SK-N-SH (cell line): ENCODE data around the gene SLC22A5. TPM values are rescaled to one million over a fixed set of nuclear protein-coding genes. Genes with fewer than 3 reads are reported as not detected.

Experiments
- CTCF ChIA-PET: fragments of 300-600, 350-600 bp; formaldehyde crosslinking; extraction: SDS; loops from one replicate; lab custom pipeline; 2021; lab: Yijun Ruan, JAX
- POLR2A ChIA-PET: fragments of 350-600 bp; sonication (Branson Sonifier 250); formaldehyde crosslinking; extraction: SDS; loops from one replicate; lab custom pipeline; 2020; ENCODE audit warnings: antibody characterized with exemption, inconsistent platforms; lab: Yijun Ruan, JAX
- DNase-seq: peaks from one replicate; pipeline ENCODE4 v3.0.0; 2012
- H2AFZ ChIP-seq: fragments of 200-600 bp; sonication (generic); 2 replicates; pipeline ENCODE4 v1.8.1; 2016; ENCODE audit warnings: antibody characterized with exemption, mild to moderate bottlenecking, low read depth
- H3F3A ChIP-seq: fragments of 200-600 bp; sonication (generic); replicated peaks from 2 replicates; pipeline ENCODE3; 2016; ENCODE audit warnings: antibody characterized with exemption, mild to moderate bottlenecking; ENCODE audit not compliant: insufficient read depth
- H3K27ac ChIP-seq, 2 experiments: fragments of 200-500 bp in 1 of 2; fragments of 200-600 bp in 1 of 2; sonication (Bioruptor generic) in 1 of 2; sonication (generic), shearing (Covaris generic) in 1 of 2; 2 replicates each; pipeline versions ENCODE4 v1.5.1 to v1.6.1; 2014 to 2016; ENCODE audit warnings: low read depth in 2 of 2, inconsistent platforms in 1 of 2, low read length in 1 of 2, mild to moderate bottlenecking in 1 of 2, mixed read lengths in 1 of 2
- H3K27me3 ChIP-seq: fragments of 200-600 bp; sonication (generic), shearing (Covaris generic); 2 replicates; pipeline ENCODE4 v1.6.1; 2016; ENCODE audit warnings: mixed run types; ENCODE audit not compliant: insufficient read depth
- H3K36me3 ChIP-seq, 2 experiments: fragments of 200-500 bp in 1 of 2; fragments of 200-600 bp in 1 of 2; sonication (Bioruptor generic) in 1 of 2; sonication (generic) in 1 of 2; replicated peaks in 1 of 2; 2 replicates each; pipeline versions ENCODE3 to v1.5.1; 2014 to 2016; ENCODE audit warnings: low read length in 1 of 2, mild to moderate bottlenecking in 1 of 2; ENCODE audit not compliant: insufficient read depth in 2 of 2, control insufficient read depth in 1 of 2
- H3K4me1 ChIP-seq, 2 experiments: fragments of 200-500 bp in 1 of 2; fragments of 200-600 bp in 1 of 2; sonication (Bioruptor generic) in 1 of 2; sonication (generic), shearing (Covaris generic) in 1 of 2; 2 replicates each; pipeline versions ENCODE4 v1.5.1 to v1.6.1; 2014 to 2016; ENCODE audit warnings: low read depth in 1 of 2, low read length in 1 of 2, mixed run types in 1 of 2; ENCODE audit not compliant: insufficient read depth in 2 of 2, control insufficient read depth in 1 of 2
- H3K4me2 ChIP-seq: fragments of 200-600 bp; sonication (generic), shearing (Covaris generic); 2 replicates; pipeline ENCODE4 v1.6.1; 2017; ENCODE audit warnings: mixed run types
- H3K4me3 ChIP-seq, 2 experiments: fragments of 200-500 bp in 1 of 2; fragments of 200-600 bp in 1 of 2; sonication (Bioruptor generic) in 1 of 2; sonication (generic), shearing (Covaris generic) in 1 of 2; 2 replicates each; pipeline versions ENCODE4 v1.5.1 to v1.8.1; 2014 to 2016; ENCODE audit warnings: low read depth in 2 of 2, inconsistent platforms in 1 of 2, low read length in 1 of 2, mild to moderate bottlenecking in 1 of 2, mixed read lengths in 1 of 2, moderate library complexity in 1 of 2
- H3K79me2 ChIP-seq: fragments of 200-600 bp; sonication (generic); 2 replicates; pipeline ENCODE4 v1.8.1; 2017; ENCODE audit warnings: mild to moderate bottlenecking; ENCODE audit not compliant: insufficient read depth
- H3K9ac ChIP-seq: fragments of 200-600 bp; sonication (generic); 2 replicates; pipeline ENCODE4 v1.6.1; 2017; ENCODE audit warnings: mixed run types
- H3K9me2 ChIP-seq: fragments of 200-600 bp; sonication (generic); 2 replicates; pipeline ENCODE4 v1.6.1; 2017; ENCODE audit warnings: mixed run types
- H3K9me3 ChIP-seq: fragments of 200-600 bp; sonication (generic); 2 replicates; pipeline ENCODE4 v1.6.1; 2017; ENCODE audit warnings: mixed run types, mild to moderate bottlenecking, moderate library complexity
- H4K20me1 ChIP-seq: fragments of 200-600 bp; sonication (generic); 2 replicates; pipeline ENCODE4 v1.6.1; 2017; ENCODE audit warnings: mild to moderate bottlenecking, mixed run types; ENCODE audit not compliant: insufficient read depth
- CHD2 ChIP-seq: fragments of 150-350 bp; IDR thresholded peaks from 2 replicates; pipeline ENCODE4 v1.6.1; 2018; ENCODE audit warnings: low read length; ENCODE audit not compliant: partially characterized antibody
- CTCF ChIP-seq: fragments of 200-600 bp; sonication (generic); IDR thresholded peaks from 2 replicates; pipeline ENCODE4 v1.6.1; 2017; ENCODE audit warnings: antibody characterized with exemption, mild to moderate bottlenecking, moderate library complexity
- ELF1 ChIP-seq: IDR thresholded peaks from 2 replicates; pipeline ENCODE4 v1.4.0; 2012
- EP300 ChIP-seq, 2 experiments: IDR thresholded peaks; 2 replicates each; pipeline versions ENCODE4 v1.4.0 to v1.6.1; 2012; ENCODE audit warnings: borderline replicate concordance in 1 of 2, low read depth in 1 of 2, low read length in 1 of 2
- FOSL2 ChIP-seq: IDR thresholded peaks from 2 replicates; pipeline ENCODE4 v1.4.0; 2012; ENCODE audit warnings: low read depth, mild to moderate bottlenecking, moderate library complexity, borderline replicate concordance
- FOXJ3 ChIP-seq: sonication (generic); formaldehyde crosslinking; IDR thresholded peaks from 2 replicates; pipeline ENCODE4 v1.5.1; 2020; ENCODE audit warnings: mild to moderate bottlenecking, missing genetic modification reagents
- FOXM1 ChIP-seq: IDR thresholded peaks from 2 replicates; pipeline ENCODE4 v1.4.0; 2012; ENCODE audit warnings: low read depth, mild to moderate bottlenecking
- GABPA ChIP-seq: IDR thresholded peaks from 2 replicates; pipeline ENCODE4 v1.4.0; 2012; ENCODE audit warnings: low read depth, mild to moderate bottlenecking
- JUND ChIP-seq: IDR thresholded peaks from 2 replicates; pipeline ENCODE4 v1.4.0; 2012
- MEF2A ChIP-seq: IDR thresholded peaks from 2 replicates; pipeline ENCODE4 v1.4.0; 2012; ENCODE audit warnings: low read depth, borderline replicate concordance
- MXI1 ChIP-seq: IDR thresholded peaks from 2 replicates; pipeline ENCODE4 v1.6.1; 2012; ENCODE audit warnings: mild to moderate bottlenecking, low read depth, low read length, improper control_type of control experiment
- NFIC ChIP-seq: IDR thresholded peaks from 2 replicates; pipeline ENCODE4 v1.4.0; 2012; ENCODE audit warnings: borderline replicate concordance
- NRF1 ChIP-seq: IDR thresholded peaks from 2 replicates; pipeline ENCODE4 v1.6.1; 2012; ENCODE audit warnings: low read depth, mild to moderate bottlenecking, low read length
- POLR2AphosphoS5 ChIP-seq: IDR thresholded peaks from 2 replicates; pipeline ENCODE4 v1.6.1; 2012; ENCODE audit warnings: low read depth, low read length
- RAD21 ChIP-seq: IDR thresholded peaks from 2 replicates; pipeline ENCODE4 v1.6.1; 2012; ENCODE audit warnings: mild to moderate bottlenecking, low read length
- RCOR1 ChIP-seq: fragments of 150-350 bp; IDR thresholded peaks from 2 replicates; pipeline ENCODE4 v1.6.1; 2017; ENCODE audit warnings: antibody characterized with exemption, low read length
- RFX5 ChIP-seq: IDR thresholded peaks from 2 replicates; pipeline ENCODE4 v1.6.1; 2012; ENCODE audit warnings: mild to moderate bottlenecking, improper control_type of control experiment, low read length
- RXRA ChIP-seq: IDR thresholded peaks from 2 replicates; pipeline ENCODE4 v1.4.0; 2012; ENCODE audit warnings: low read depth, mild to moderate bottlenecking, borderline replicate concordance
- SIN3A ChIP-seq: IDR thresholded peaks from 2 replicates; pipeline ENCODE4 v1.6.1; 2012; ENCODE audit warnings: low read depth, mild to moderate bottlenecking, low read length, moderate library complexity, borderline replicate concordance
- TAF1 ChIP-seq: IDR thresholded peaks from 2 replicates; pipeline ENCODE4 v1.6.1; 2012; ENCODE audit warnings: low read depth, mild to moderate bottlenecking, low read length, moderate library complexity, borderline replicate concordance
- TCF12 ChIP-seq: IDR thresholded peaks from 2 replicates; pipeline ENCODE4 v1.4.0; 2012
- TEAD4 ChIP-seq: IDR thresholded peaks from 2 replicates; pipeline ENCODE4 v1.4.0; 2012; ENCODE audit warnings: mild to moderate bottlenecking, borderline replicate concordance; ENCODE audit not compliant: insufficient read depth
- USF2 ChIP-seq: fragments of 150-350 bp; IDR thresholded peaks from 2 replicates; pipeline ENCODE4 v1.6.1; 2017; ENCODE audit warnings: antibody characterized with exemption, low read length, low read depth, borderline replicate concordance
- YY1 ChIP-seq: IDR thresholded peaks from 2 replicates; pipeline ENCODE4 v1.4.0; 2012; ENCODE audit warnings: low read depth, mild to moderate bottlenecking
- WGBS: methylation state at CpG from one replicate; pipeline ENCODE4 v1.1.6; 2017; ENCODE audit warnings: low lambda C conversion rate; 5-methylcytosine and 5-hydroxymethylcytosine counted together
- polyA plus RNA-seq, 3 experiments: library from polyadenylated mRNA; depleted of rRNA; stranded (reverse); fragments of >200 nt; gene quantifications; 2 replicates each; pipeline ENCODE4 v1.2.3, GENCODE V29; 2012
- TF ChIP-seq, protein P1 (sequence below): IDR thresholded peaks from 2 replicates; pipeline ENCODE4; 2012
- TF ChIP-seq, protein P2 (sequence below): IDR thresholded peaks from 2 replicates; pipeline ENCODE4 v1.4.0; 2012; ENCODE audit warnings: low read depth, borderline replicate concordance
- TF ChIP-seq, protein P3 (sequence below): IDR thresholded peaks from 2 replicates; pipeline ENCODE4 v1.4.0; 2012; ENCODE audit warnings: low read depth
- TF ChIP-seq, protein P4 (sequence below): IDR thresholded peaks from 2 replicates; pipeline ENCODE4 v1.4.0; 2012; ENCODE audit warnings: low read depth, borderline replicate concordance

The SLC22A5 gene
- polyA plus RNA-seq, 1 of the 3 experiments (the other 2 are of a cell fraction): 8.3 TPM

DNA sequence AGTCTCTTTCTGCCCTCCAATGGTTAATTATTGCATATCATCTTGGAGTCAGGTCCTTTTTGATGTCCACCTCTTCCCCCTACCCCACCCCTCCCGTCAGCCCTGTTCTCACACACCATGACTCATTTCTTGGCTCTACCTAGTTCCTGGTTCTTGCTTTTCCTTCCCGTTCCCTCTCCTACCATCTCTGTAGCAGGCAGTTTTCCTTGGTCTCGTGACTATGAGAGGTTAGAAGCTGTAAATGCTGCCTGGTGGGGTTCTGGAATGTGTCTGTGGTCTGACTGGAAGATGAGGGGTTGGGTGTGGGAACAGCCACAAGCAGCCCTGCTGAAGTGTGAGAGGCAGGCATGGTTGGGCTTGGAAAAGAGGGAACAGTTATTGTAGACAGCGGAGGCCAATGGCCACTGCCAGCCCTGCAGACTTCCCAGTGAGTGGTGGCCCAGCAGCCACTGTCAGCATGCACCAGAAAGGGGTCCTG lies 18.2 kb downstream of the SLC22A5 start:
- ChIA-PET POLR2A (no interaction called here), CTCF (interaction anchor here (0.9 to 10.3 kb wide), 6 partner anchors 13 to 114 kb away, joined by 3 to 189 read pairs (median 10); partner anchors contain the start of gene IRF1)
- no peaks in the 10 kb centered on the region for H4K20me1 ChIP-seq
- TF ChIP-seq TAF1: no peak
- no peak for TF ChIP-seq CTCF
- TF ChIP-seq YY1: no peak; the same call in 1 of the 2 replicates
- TF ChIP-seq FOXJ3 (CRISPR knock-in tag): no peak
- no peak for TF ChIP-seq RFX5
- TF ChIP-seq RAD21: no peak
- TF ChIP-seq CHD2: no peak
- TF ChIP-seq SIN3A: 0 out of 2 replicates have a peak, but pooled peaks have one; percentile 20
- peak; percentile 80 for TF ChIP-seq FOSL2
- peak in 1 of 2 experiments; percentile 45; a peak in 1 of 4 replicates for TF ChIP-seq EP300 (IDR thresholded peaks at IDR 0.05; ENCODE audit: borderline replicate concordance in 1 of 2, low read depth in 1 of 2, low read length in 1 of 2)
- TF ChIP-seq, protein P1, sequence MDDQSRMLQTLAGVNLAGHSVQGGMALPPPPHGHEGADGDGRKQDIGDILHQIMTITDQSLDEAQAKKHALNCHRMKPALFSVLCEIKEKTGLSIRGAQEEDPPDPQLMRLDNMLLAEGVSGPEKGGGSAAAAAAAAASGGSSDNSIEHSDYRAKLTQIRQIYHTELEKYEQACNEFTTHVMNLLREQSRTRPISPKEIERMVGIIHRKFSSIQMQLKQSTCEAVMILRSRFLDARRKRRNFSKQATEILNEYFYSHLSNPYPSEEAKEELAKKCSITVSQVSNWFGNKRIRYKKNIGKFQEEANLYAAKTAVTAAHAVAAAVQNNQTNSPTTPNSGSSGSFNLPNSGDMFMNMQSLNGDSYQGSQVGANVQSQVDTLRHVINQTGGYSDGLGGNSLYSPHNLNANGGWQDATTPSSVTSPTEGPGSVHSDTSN: peak; percentile 50; the same call in 1 of the 2 replicates
- no peak for TF ChIP-seq GABPA
- TF ChIP-seq TCF12: peak; percentile 77
- peak; percentile 91 for TF ChIP-seq NFIC
- no peak for TF ChIP-seq USF2
- TF ChIP-seq RXRA: no peak; the same call in 1 of the 2 replicates
- peak; percentile 80 for TF ChIP-seq ELF1
- no peak for TF ChIP-seq MEF2A
- TF ChIP-seq NRF1: no peak
- TF ChIP-seq, protein P2, sequence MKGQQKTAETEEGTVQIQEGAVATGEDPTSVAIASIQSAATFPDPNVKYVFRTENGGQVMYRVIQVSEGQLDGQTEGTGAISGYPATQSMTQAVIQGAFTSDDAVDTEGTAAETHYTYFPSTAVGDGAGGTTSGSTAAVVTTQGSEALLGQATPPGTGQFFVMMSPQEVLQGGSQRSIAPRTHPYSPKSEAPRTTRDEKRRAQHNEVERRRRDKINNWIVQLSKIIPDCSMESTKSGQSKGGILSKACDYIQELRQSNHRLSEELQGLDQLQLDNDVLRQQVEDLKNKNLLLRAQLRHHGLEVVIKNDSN: peak; percentile 69; the same call in 1 of the 2 replicates
- TF ChIP-seq, protein P3, sequence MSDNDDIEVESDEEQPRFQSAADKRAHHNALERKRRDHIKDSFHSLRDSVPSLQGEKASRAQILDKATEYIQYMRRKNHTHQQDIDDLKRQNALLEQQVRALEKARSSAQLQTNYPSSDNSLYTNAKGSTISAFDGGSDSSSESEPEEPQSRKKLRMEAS: peak; percentile 64
- no peak for TF ChIP-seq TEAD4
- TF ChIP-seq, protein P4, sequence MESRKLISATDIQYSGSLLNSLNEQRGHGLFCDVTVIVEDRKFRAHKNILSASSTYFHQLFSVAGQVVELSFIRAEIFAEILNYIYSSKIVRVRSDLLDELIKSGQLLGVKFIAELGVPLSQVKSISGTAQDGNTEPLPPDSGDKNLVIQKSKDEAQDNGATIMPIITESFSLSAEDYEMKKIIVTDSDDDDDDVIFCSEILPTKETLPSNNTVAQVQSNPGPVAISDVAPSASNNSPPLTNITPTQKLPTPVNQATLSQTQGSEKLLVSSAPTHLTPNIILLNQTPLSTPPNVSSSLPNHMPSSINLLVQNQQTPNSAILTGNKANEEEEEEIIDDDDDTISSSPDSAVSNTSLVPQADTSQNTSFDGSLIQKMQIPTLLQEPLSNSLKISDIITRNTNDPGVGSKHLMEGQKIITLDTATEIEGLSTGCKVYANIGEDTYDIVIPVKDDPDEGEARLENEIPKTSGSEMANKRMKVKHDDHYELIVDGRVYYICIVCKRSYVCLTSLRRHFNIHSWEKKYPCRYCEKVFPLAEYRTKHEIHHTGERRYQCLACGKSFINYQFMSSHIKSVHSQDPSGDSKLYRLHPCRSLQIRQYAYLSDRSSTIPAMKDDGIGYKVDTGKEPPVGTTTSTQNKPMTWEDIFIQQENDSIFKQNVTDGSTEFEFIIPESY: no peak
- no peak for TF ChIP-seq RCOR1
- TF ChIP-seq POLR2AphosphoS5: no peak
- no peak for TF ChIP-seq MXI1
- TF ChIP-seq JUND: peak; percentile 74
- no peak for TF ChIP-seq FOXM1

More for the DNA sequence above, 18.2 kb downstream of the SLC22A5 start:
- Histone ChIP-seq H3K79me2 (no peaks in the 10 kb centered on the region), H3K36me3 (peaks cover 0 to 17% of the 10 kb centered on the region in 2 experiments), H3K27ac (peak overlapping the region; percentile 90), H3K4me1 (peaks cover 26 to 32% of the 10 kb centered on the region in 2 experiments), H3K4me3 (no peak overlapping the region), H3K9me2 (no peaks in the 10 kb centered on the region), H3K9me3 (no peaks in the 10 kb centered on the region), H3K9ac (peak overlapping the region; percentile 44; the same call in 1 of the 2 replicates), H3K27me3 (no peaks in the 10 kb centered on the region), H3K4me2 (peak overlapping the region; percentile 67), H2AFZ (0 out of 2 replicates have a peak overlapping the region, but pooled peaks have one; percentile 26), H3F3A (peaks cover 25% of the 10 kb centered on the region)
- 21% methylated on average over 4 of the region's 4 CpGs for WGBS
- DNase-seq: peak; percentile 21
